ENCODE results near the gene CCDC167. TPM values are rescaled to one million over a fixed set of nuclear protein-coding genes. Genes with fewer than 3 reads are reported as not detected.
A peak's percentile ranks its signal among the peaks of the same experiment; 100 is the strongest.
"Not testable (repeated sequence)": the region's sequence is repeated elsewhere in the genome, so short reads cannot be mapped to it uniquely, and the experiment has no call there.

Gene CCDC167
- total and polyA plus RNA-seq, 10 donors, result 11.6 to 64.8 (median 26.3) TPM

DNA sequence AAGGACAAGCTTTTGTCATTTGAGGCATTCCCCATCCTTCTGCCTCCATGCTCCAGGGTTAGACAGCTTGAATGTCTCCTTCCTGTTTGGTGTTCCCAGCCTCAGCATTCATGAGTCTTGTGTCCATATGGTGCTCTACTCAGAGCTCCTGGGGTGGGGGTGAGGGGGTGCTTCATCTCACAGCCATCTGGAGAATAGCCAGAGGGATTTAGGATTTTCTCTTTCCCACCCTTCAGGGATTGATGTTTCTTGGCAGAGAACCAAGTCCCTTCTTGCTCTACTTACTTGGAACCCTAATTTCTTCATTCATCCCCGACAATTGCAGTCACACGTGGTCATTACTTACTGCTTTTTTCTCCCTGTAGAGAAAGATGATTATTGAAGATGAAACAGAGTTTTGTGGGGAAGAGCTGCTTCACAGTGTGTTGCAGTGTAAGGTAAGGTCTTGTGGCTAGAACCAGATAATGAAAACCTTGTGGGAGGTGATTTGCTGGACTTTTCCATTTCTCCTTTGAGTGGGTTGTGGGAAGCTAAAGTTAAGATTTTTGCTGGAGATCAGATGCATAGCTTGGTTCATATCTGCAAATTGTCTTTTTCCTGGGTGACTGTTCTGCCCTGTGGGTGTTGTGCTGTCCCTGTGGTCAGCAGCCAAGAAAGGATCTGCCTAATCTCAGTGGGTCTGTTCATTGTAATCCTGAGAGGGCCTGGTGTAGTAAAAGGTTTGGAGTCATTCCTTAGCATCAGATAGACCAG, 48.1 kb downstream of the CCDC167 start:
- Histone ChIP-seq H3K9me3 (no peaks in the 10 kb centered on the region), H3K27me3 (replicated peaks in 1 of 7) (no peaks in the 10 kb centered on the region), H3K27ac (no peak overlapping the region), H3K4me3 (no peak overlapping the region), H3K36me3 (peaks cover 5 to 100% (median 94%) of the 10 kb centered on the region in 6 donors), H3K4me1 (peaks cover 0 to under 1% (median 0%) of the 10 kb centered on the region in 6 donors)
- intact Hi-C loops (cut with DNase I; ENCODE audit: low total_unique reads), result no loop called here
- 82 to 93% (median 89%) methylated on average over 2 of the region's 2 CpGs for WGBS, 5 donors
- TF ChIP-seq, protein P1, sequence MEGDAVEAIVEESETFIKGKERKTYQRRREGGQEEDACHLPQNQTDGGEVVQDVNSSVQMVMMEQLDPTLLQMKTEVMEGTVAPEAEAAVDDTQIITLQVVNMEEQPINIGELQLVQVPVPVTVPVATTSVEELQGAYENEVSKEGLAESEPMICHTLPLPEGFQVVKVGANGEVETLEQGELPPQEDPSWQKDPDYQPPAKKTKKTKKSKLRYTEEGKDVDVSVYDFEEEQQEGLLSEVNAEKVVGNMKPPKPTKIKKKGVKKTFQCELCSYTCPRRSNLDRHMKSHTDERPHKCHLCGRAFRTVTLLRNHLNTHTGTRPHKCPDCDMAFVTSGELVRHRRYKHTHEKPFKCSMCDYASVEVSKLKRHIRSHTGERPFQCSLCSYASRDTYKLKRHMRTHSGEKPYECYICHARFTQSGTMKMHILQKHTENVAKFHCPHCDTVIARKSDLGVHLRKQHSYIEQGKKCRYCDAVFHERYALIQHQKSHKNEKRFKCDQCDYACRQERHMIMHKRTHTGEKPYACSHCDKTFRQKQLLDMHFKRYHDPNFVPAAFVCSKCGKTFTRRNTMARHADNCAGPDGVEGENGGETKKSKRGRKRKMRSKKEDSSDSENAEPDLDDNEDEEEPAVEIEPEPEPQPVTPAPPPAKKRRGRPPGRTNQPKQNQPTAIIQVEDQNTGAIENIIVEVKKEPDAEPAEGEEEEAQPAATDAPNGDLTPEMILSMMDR (IDR thresholded peaks at IDR 0.05 in 8 of 11, conservative IDR thresholded peaks at IDR 0.05 in 3 of 11), result no peak
- TF ChIP-seq POLR2A (IDR thresholded peaks at IDR 0.05), result no peak
- TF ChIP-seq POLR2AphosphoS5 (IDR thresholded peaks at IDR 0.05), result no peak
- DNase-seq, result no peak

DNA sequence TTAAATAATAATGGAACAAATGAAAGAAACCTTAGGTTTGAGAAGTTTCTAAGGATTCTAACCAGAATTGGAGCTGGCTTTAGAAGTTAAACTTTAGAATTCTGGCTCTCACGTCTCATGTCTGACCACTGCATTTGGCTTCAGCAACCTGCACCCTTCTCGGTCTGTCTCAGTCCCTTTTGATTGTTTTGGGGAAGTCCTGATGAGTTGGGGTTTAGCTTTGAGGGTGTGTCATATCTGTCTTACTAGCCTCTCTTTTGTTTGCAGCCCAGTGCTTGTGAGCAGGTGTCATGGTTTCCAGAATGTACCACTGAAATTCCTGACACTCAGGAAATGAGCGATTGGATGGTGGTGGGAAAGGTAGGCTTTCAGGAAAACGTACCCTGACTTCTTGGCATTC, 49.7 kb downstream of the CCDC167 start:
- WGBS, 5 donors, result 85 to 96% (median 89%) methylated on average over 4 of the region's 4 CpGs
- Histone ChIP-seq H3K4me1 (no peaks in the 10 kb centered on the region), H3K27ac (no peak overlapping the region), H3K4me3 (no peak overlapping the region), H3K9me3 (no peaks in the 10 kb centered on the region), H3K27me3 (replicated peaks in 1 of 7) (no peaks in the 10 kb centered on the region), H3K36me3 (peaks cover 8 to 100% (median 94%) of the 10 kb centered on the region in 6 donors)
- TF ChIP-seq, protein P1 (IDR thresholded peaks at IDR 0.05 in 8 of 11, conservative IDR thresholded peaks at IDR 0.05 in 3 of 11), result no peak
- TF ChIP-seq POLR2A (IDR thresholded peaks at IDR 0.05) (no peak), POLR2AphosphoS5 (IDR thresholded peaks at IDR 0.05) (no peak)
- no peak for DNase-seq
- intact Hi-C loops (cut with DNase I; ENCODE audit: low total_unique reads), result no loop called here

DNA sequence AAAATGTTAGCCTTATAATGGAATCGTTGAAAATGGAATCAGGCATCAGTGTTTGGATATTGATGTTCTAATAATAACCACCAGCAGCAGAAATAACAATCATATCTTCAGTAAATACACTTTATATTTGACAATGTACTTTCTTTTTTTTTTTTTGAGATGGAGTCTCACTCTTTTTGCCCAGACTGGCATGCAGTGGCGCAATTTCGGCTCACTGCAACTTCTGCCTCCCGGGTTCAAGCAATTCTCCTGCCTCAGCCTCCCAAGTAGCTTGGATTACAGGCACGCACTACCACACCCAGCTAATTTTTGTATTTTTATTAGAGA, 56.5 kb downstream of the CCDC167 start:
- Histone ChIP-seq H3K4me3 (peak overlapping the region in 7 of 8 donors; percentile 0 to 52 (median 19)), H3K27ac (peak overlapping the region; percentile 7 to 86 (median 78)), H3K36me3 (peaks cover 9 to 86% (median 56%) of the 10 kb centered on the region in 6 donors), H3K4me1 (peaks cover 4 to 53% (median 23%) of the 10 kb centered on the region in 6 donors)
- intact Hi-C loops (cut with DNase I; ENCODE audit: low total_unique reads); H3K27me3 ChIP-seq (replicated peaks in 1 of 7); H3K9me3 ChIP-seq; DNase-seq: not testable (repeated sequence)
- 72 to 84% (median 80%) methylated on average over 5 of the region's 5 CpGs for WGBS, 5 donors

DNA sequence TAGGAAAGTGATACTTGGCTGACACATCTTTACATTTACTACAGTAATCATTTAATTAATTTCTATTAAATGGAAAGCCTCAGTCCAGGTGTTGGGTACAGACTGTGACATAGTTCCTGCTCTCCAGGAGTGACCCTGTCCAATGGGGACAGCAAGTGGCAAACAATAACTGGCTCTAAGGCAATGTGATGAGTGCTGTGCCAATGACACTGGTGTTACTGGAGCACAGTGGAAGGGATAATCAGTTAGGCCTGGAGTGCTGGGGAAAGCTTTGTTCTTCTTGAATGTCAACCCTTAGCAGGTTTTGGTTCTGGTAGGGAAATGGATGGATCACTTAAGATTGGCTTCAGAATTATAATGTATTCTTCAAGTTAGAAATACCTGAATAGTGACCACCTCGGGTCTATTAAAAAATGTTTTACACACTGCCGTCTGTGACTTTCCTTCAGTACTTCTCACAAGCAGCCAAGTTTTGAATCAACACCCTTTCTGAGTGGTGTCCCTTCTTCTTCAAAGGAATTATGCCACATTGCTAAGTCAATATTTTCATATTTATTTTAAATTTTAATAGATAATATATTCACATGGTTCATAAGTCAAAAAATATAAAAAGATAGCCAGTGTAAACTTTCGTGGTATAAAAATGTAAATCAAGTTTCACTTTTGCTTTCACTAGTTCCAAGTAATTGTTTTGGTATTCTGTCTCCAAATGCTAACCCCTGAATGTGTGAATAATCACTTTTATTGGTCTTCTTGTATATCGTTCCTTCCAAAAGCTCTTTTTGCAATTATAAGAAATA, 57.1 kb downstream of the CCDC167 start:
- no peak for TF ChIP-seq POLR2A (IDR thresholded peaks at IDR 0.05)
- TF ChIP-seq POLR2AphosphoS5 (IDR thresholded peaks at IDR 0.05), result no peak
- TF ChIP-seq, protein P1 (IDR thresholded peaks at IDR 0.05 in 8 of 11, conservative IDR thresholded peaks at IDR 0.05 in 3 of 11), result no peak
- H3K4me3 ChIP-seq, result peak overlapping the region in 7 of 8 donors; percentile 8 to 52 (median 19)
- peaks cover 9 to 86% (median 58%) of the 10 kb centered on the region in 6 donors for H3K36me3 ChIP-seq
- peaks cover 4 to 58% (median 23%) of the 10 kb centered on the region in 6 donors for H3K4me1 ChIP-seq
- peak overlapping the region; percentile 7 to 86 (median 78) for H3K27ac ChIP-seq
- DNase-seq, result no peak
- intact Hi-C loops (cut with DNase I; ENCODE audit: low total_unique reads), result no loop called here
- WGBS, 5 donors, result 6 to 18% (median 9%) methylated on average over 4 of the region's 4 CpGs
- H3K27me3 ChIP-seq (replicated peaks in 1 of 7), result no peaks in the 10 kb centered on the region
- H3K9me3 ChIP-seq, result no peaks in the 10 kb centered on the region
